IPS-11a (cell line): Measurements from ENCODE around the gene CAPS.
"Not testable (repeated sequence)": the region's sequence is repeated elsewhere in the genome, so short reads cannot be mapped to it uniquely, and the experiment has no call there.

ENCODE experiments used
- H3K4me3 ChIP-seq: one replicate; pipeline ENCODE4 v1.5.1; 2013; ENCODE audit warnings: low read depth, low read length, control low read depth

CAPS gene

GRCh38 chr19:5913739-5914357 lies at the start of gene CAPS:
TSS of gene CAPS (plus strand) at chr19:5914254. CDS start at chr19:5914407, 153 bp downstream.
- no peak within 1 kb of the TSS for H3K4me3 ChIP-seq

DNA sequence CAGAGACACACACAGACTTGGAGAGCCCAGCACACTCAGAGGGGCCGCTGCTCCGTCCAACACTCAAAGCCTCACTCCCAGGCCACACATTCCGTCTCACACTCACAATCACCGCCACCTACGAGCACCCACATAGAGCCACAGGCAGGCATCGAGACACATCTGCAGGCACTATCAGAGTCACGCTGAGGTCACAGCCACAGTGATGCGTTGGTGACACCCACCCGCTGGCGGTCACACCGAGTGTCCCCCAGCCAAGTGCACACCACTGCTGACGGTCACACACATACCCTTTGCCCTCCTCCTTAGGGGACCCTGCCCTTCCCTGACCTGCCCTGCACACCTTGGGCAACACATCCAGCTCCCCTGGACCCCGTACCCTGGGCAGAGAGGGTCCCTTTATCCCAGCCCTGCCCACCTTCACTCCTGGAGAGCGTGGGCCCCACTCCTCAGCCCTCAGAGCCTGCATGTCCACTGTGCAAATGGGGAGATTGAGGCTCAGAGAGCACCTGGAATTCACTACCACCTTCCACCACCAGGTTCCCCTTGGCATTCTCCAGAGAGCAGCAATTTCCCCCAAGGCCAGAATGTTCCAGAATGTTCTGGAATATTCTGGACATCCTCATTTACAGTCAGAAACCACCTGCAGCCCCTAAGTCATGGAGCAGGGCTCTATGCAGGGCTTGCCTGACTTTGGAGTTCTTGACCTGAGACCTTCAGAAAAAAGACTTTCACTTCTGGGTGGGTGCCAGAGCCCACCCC lies 49.1 kb upstream of the CAPS start:
- H3K4me3 ChIP-seq: no peak overlapping the region

GRCh38 chr19:5865772-5866171 lies 48.3 kb upstream of the CAPS start:
- no peak overlapping the region for H3K4me3 ChIP-seq

GRCh38 chr19:5867201-5868136 lies 46.6 kb upstream of the CAPS start:
- H3K4me3 ChIP-seq: no peak overlapping the region

DNA sequence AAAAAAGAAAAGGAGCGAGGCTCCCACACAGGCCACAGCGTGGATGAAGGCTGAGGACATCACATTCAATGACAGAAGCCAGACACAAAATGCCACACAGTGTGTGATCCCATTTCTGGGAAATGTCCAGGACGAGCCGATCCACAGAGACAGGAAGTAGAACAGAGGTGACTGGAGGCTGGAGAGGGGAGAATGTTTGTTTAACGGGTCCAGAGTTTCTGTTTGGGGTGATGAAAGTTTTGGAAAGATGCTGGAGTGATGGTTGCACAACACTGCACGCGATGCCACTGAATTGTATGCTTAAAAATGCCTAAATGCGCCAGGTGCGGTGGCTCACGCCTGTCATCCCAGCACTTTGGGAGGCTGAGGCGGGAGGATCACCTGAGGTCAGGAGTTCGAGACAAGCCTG lies 43.1 kb upstream of the CAPS start:
- H3K4me3 ChIP-seq: no peak overlapping the region

DNA sequence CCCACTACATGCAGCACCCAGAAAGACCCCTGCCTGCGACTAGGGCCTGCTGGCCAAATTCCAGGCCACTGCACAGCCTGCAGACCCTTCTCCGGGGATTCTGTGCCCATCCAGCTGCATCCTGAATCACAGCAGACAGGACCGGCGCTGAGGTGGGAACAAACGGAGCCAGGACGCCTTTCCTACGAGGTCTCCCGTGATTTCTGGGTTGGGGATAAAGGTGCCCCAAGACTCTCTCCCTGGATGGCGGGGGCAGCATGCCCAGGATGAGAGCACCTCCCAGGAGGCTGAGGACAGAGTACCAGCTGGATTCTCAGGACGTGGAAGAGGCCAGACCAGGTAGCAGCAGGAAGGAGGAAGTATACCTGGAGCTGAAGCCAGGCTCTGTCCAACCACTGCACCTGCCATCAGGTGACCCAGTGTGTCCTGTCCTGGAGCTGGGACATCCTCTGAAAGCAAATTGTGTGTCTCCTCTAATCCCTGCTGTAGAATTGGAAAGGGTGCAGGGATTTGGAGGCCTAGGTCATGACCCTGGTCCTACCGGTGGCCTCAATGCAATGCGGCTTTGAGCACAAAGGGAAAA lies 40.3 kb upstream of the CAPS start:
- no peak overlapping the region for H3K4me3 ChIP-seq

DNA sequence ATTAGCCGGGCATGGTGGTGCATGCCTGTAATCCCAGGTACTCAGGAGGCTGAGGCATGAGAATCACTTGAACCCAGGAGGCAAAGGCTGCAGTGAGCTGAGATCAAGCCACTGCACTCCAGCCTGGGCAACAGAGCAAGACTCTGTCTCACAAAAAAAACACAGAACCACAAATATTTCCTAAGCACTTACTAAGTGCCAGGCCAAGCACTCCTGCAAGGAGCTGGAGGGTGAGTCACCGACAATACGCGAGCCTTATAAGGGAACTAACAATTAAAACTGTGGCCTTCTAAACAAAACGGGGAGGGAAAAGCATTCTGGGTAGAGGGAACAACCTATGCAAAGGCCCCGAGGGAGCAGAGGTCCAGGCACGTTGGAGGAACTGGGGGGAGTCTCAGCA lies 39.6 kb upstream of the CAPS start:
- not testable (repeated sequence) for H3K4me3 ChIP-seq

- no peak overlapping the region for H3K4me3 ChIP-seq
Observed at GRCh38 chr19:5877427-5877826, 36.6 kb upstream of the CAPS start.

- no peak overlapping the region for H3K4me3 ChIP-seq
Observed at GRCh38 chr19:5877882-5878281, 36.2 kb upstream of the CAPS start.

DNA sequence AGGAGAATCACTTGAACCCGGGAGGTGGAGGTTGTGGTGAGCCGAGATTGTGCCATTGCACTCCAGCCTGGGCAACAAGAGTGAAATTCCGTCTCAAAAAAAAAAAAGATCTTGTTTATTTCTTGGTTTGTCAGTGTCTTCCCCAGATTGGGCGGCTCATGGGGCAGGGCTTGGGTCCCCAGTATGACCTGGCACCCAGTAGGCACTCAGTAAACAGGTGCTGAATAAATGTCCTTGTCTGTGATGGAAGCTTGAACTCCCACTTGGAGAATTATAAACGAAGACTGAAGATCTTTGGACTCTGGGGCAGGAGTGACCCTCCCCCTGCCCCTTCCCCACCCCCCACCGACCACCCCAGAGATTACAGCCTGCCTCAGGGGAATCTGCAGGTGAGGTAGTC lies 33.9 kb upstream of the CAPS start:
- H3K4me3 ChIP-seq: no peak overlapping the region

DNA sequence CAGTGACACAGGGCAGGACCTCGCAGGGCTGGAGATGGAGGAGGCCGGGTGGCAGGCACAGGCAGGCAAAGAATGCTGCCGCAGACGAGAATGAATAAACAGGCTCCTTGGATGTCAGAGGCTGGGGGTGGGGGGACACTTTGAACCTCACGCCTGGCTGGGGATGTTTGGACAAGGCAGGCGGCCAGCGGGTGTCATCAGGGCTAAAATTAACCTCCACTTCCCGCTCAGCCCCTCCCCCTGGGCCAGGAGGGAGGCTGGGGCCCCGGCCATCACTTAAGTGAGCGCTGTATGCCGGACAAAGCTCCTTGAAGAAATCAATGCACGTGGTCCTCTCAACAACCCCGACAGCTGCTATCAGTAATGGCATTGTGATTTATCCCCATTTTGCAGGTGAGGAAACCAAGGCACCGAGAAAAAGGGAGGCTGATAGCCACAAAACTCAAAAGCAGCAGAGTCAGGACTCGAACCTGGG lies 33.4 kb upstream of the CAPS start:
- H3K4me3 ChIP-seq: no peak overlapping the region

DNA sequence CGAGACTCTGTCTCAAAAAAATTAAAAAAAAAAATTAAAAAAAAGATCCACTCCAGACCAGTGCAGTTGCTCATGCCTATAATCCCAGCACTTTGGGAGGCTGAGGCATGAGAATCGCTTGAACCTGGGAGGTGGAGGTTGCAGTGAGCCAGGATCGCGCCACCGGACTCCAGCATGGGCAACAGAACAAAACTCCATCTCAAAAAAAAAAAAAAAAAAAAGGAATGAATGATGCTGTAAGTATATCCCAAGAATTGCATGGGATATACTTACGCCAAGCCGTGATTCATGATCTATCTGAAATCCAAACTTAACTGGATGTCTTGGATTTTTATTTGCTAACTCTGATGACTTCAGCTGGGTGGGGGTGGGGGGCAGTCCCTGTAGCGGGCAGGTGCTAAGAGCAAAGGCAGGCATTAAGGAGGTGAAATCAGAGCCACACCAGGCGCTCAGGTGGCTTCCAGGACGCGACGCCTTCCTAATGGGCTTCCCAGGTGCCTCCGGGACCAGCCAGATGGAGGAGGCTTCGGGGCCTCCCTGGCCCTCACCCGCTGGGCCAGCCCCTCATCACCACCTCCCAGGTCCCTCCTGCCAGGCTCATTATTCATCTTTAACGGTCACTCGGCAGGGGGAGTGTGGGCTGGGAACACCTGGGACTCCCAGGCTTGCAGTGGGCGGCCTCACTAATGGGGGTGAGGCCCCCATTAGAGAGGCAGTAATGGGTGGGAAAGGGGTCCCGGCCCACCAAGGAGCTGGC lies 32.3 kb upstream of the CAPS start:
- no peak overlapping the region for H3K4me3 ChIP-seq

DNA sequence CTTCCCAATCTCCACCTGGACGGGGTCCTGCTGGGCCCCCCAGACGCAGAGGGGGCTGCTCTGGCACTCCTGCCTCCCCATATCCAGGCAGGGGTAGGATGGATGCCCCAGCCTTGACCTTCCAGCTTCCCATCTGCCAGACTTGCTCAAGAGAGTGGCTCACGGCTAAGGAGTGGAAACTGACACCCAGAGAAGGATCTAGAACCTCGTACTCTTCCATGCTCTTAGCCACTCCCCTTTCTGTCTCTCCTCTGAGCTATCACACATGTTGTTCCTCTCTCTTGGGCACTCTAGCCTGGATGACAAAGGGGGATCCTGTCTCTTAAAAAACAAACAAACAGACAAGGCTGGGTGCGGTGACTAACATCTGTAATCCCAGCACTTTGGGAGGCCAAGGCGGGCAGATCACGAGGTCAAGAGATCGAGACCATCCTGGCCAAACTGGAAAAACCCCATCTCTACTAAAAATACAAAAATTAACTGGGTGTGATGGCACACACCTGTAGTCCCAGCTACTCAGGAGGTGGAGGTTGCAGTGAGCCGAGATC lies 31.6 kb upstream of the CAPS start:
- H3K4me3 ChIP-seq: no peak overlapping the region

- not testable (repeated sequence) for H3K4me3 ChIP-seq
Observed at GRCh38 chr19:5883157-5883873, 30.7 kb upstream of the CAPS start.

GRCh38 chr19:5884065-5884811 lies 29.8 kb upstream of the CAPS start:
- not testable (repeated sequence) for H3K4me3 ChIP-seq

GRCh38 chr19:5889288-5889971 lies 24.6 kb upstream of the CAPS start:
- no peak overlapping the region for H3K4me3 ChIP-seq

- no peak overlapping the region for H3K4me3 ChIP-seq
Observed at GRCh38 chr19:5890099-5890498, 24.0 kb upstream of the CAPS start.

GRCh38 chr19:5891572-5891937 lies 22.5 kb upstream of the CAPS start:
- no peak overlapping the region for H3K4me3 ChIP-seq
